ENCODE measurements around the gene LRFN5.
A peak's percentile ranks its signal among the peaks of the same experiment; 100 is the strongest.
"Not testable (repeated sequence)": the region's sequence is repeated elsewhere in the genome, so short reads cannot be mapped to it uniquely, and the experiment has no call there.

The LRFN5 gene

GRCh38 chr14:41606532-41607303, at the start of gene LRFN5:
Gene LRFN5, plus strand, starts transcription at chr14:41606876.
- Mint-ChIP-seq H3K27me3 (peaks cover 80% of the 10 kb centered on the region), H3K4me1 (ENCODE audit: low read depth) (peaks cover 44% of the 10 kb centered on the region), H3K27ac (no peak within 1 kb of the TSS), H3K4me3 (peak within 1 kb of the TSS; percentile 67), H3K9me3 (no peaks in the 10 kb centered on the region), H3K36me3 (ENCODE audit: low read depth) (no peaks in the 10 kb centered on the region)
- DNase-seq: peak; percentile 36

- H3K27me3 Mint-ChIP-seq: no peaks in the 10 kb centered on the region
These were observed 48.2 kb upstream of the LRFN5 start for GRCh38 chr14:41558490-41558889.

GRCh38 chr14:41566864-41567263, 39.8 kb upstream of the LRFN5 start:
- not testable (repeated sequence) for H3K36me3 Mint-ChIP-seq (ENCODE audit: low read depth); H3K27ac Mint-ChIP-seq

More at GRCh38 chr14:41558490-41558889, 48.2 kb upstream of the LRFN5 start:
- Mint-ChIP-seq H3K9me3 (no peaks in the 10 kb centered on the region), H3K36me3 (ENCODE audit: low read depth) (no peaks in the 10 kb centered on the region), H3K4me3 (no peak overlapping the region), H3K4me1 (ENCODE audit: low read depth) (no peaks in the 10 kb centered on the region), H3K27ac (no peak overlapping the region)
- no peak for DNase-seq

GRCh38 chr14:41568979-41569378, 37.7 kb upstream of the LRFN5 start:
- H3K4me3 Mint-ChIP-seq: no peak overlapping the region
- no peak overlapping the region for H3K27ac Mint-ChIP-seq
- no peaks in the 10 kb centered on the region for H3K27me3 Mint-ChIP-seq
- DNase-seq: no peak
- no peaks in the 10 kb centered on the region for H3K4me1 Mint-ChIP-seq (ENCODE audit: low read depth)
- no peaks in the 10 kb centered on the region for H3K36me3 Mint-ChIP-seq (ENCODE audit: low read depth)
- H3K9me3 Mint-ChIP-seq: peaks cover 2% of the 10 kb centered on the region

More at GRCh38 chr14:41566864-41567263, 39.8 kb upstream of the LRFN5 start:
- not testable (repeated sequence) for H3K4me1 Mint-ChIP-seq (ENCODE audit: low read depth); H3K4me3 Mint-ChIP-seq; H3K27me3 Mint-ChIP-seq; DNase-seq; H3K9me3 Mint-ChIP-seq

- no peaks in the 10 kb centered on the region for H3K4me1 Mint-ChIP-seq (ENCODE audit: low read depth)
- no peaks in the 10 kb centered on the region for H3K27me3 Mint-ChIP-seq
- peaks cover 2% of the 10 kb centered on the region for H3K9me3 Mint-ChIP-seq
- no peak for DNase-seq
- H3K4me3 Mint-ChIP-seq: no peak overlapping the region
- H3K27ac Mint-ChIP-seq: no peak overlapping the region
- H3K36me3 Mint-ChIP-seq (ENCODE audit: low read depth): no peaks in the 10 kb centered on the region
These were observed 36.1 kb upstream of the LRFN5 start for GRCh38 chr14:41570415-41571155.

- Mint-ChIP-seq H3K27ac (no peak overlapping the region), H3K4me3 (no peak overlapping the region), H3K27me3 (no peaks in the 10 kb centered on the region), H3K9me3 (no peaks in the 10 kb centered on the region), H3K4me1 (ENCODE audit: low read depth) (no peaks in the 10 kb centered on the region), H3K36me3 (ENCODE audit: low read depth) (no peaks in the 10 kb centered on the region)
- DNase-seq: no peak
These were observed 20.4 kb upstream of the LRFN5 start for GRCh38 chr14:41586237-41586636.

- Mint-ChIP-seq H3K4me3 (no peak overlapping the region), H3K4me1 (ENCODE audit: low read depth) (no peaks in the 10 kb centered on the region), H3K9me3 (no peaks in the 10 kb centered on the region)
These were observed 9.0 kb upstream of the LRFN5 start for GRCh38 chr14:41597647-41598046.

GRCh38 chr14:41599805-41600385, 6.8 kb upstream of the LRFN5 start:
- not testable (repeated sequence) for DNase-seq; H3K36me3 Mint-ChIP-seq (ENCODE audit: low read depth); H3K4me1 Mint-ChIP-seq (ENCODE audit: low read depth); H3K4me3 Mint-ChIP-seq; H3K9me3 Mint-ChIP-seq; H3K27ac Mint-ChIP-seq
- peaks cover 21% of the 10 kb centered on the region for H3K27me3 Mint-ChIP-seq

More at GRCh38 chr14:41597647-41598046, 9.0 kb upstream of the LRFN5 start:
- H3K27ac Mint-ChIP-seq: no peak overlapping the region
- no peaks in the 10 kb centered on the region for H3K36me3 Mint-ChIP-seq (ENCODE audit: low read depth)
- H3K27me3 Mint-ChIP-seq: peaks cover 8% of the 10 kb centered on the region
- DNase-seq: no peak

- H3K27me3 Mint-ChIP-seq: peaks cover 68% of the 10 kb centered on the region
These were observed 1.8 kb upstream of the LRFN5 start for GRCh38 chr14:41604721-41605531.

GRCh38 chr14:41605550-41606281, 960 bp upstream of the LRFN5 start:
- H3K9me3 Mint-ChIP-seq: no peaks in the 10 kb centered on the region
- peak overlapping the region; percentile 56 for H3K4me3 Mint-ChIP-seq
- peaks cover 44% of the 10 kb centered on the region for H3K4me1 Mint-ChIP-seq (ENCODE audit: low read depth)
- peaks cover 73% of the 10 kb centered on the region for H3K27me3 Mint-ChIP-seq
- no peaks in the 10 kb centered on the region for H3K36me3 Mint-ChIP-seq (ENCODE audit: low read depth)
- peak; percentile 32 for DNase-seq
- H3K27ac Mint-ChIP-seq: no peak overlapping the region

More at GRCh38 chr14:41604721-41605531, 1.8 kb upstream of the LRFN5 start:
- Mint-ChIP-seq H3K27ac (no peak overlapping the region), H3K36me3 (ENCODE audit: low read depth) (no peaks in the 10 kb centered on the region), H3K4me3 (peak overlapping the region; percentile 31), H3K4me1 (ENCODE audit: low read depth) (peaks cover 44% of the 10 kb centered on the region), H3K9me3 (no peaks in the 10 kb centered on the region)
- DNase-seq: peak; percentile 32

GRCh38 chr14:41606282-41606531, 469 bp upstream of the LRFN5 start:
- Mint-ChIP-seq H3K9me3 (no peaks in the 10 kb centered on the region), H3K4me1 (ENCODE audit: low read depth) (peaks cover 44% of the 10 kb centered on the region), H3K27me3 (peaks cover 76% of the 10 kb centered on the region), H3K27ac (no peak overlapping the region), H3K4me3 (peak overlapping the region; percentile 56), H3K36me3 (ENCODE audit: low read depth) (no peaks in the 10 kb centered on the region)
- no peak for DNase-seq

GRCh38 chr14:41607304-41607775, 664 bp downstream of the LRFN5 start:
- Mint-ChIP-seq H3K4me3 (peak overlapping the region; percentile 67), H3K9me3 (no peaks in the 10 kb centered on the region), H3K4me1 (ENCODE audit: low read depth) (peaks cover 44% of the 10 kb centered on the region), H3K36me3 (ENCODE audit: low read depth) (no peaks in the 10 kb centered on the region), H3K27ac (no peak overlapping the region), H3K27me3 (peaks cover 83% of the 10 kb centered on the region)
- peak; percentile 33 for DNase-seq

GRCh38 chr14:41607966-41608663, 1.4 kb downstream of the LRFN5 start:
- peaks cover 44% of the 10 kb centered on the region for H3K4me1 Mint-ChIP-seq (ENCODE audit: low read depth)
- H3K4me3 Mint-ChIP-seq: peak overlapping the region; percentile 67
- peaks cover 80% of the 10 kb centered on the region for H3K27me3 Mint-ChIP-seq
- H3K9me3 Mint-ChIP-seq: no peaks in the 10 kb centered on the region
- no peak overlapping the region for H3K27ac Mint-ChIP-seq
- no peaks in the 10 kb centered on the region for H3K36me3 Mint-ChIP-seq (ENCODE audit: low read depth)
- DNase-seq: no peak
